NCI-H526 (cell line): ENCODE results near the gene WDFY4.
"Not testable (repeated sequence)": the region's sequence is repeated elsewhere in the genome, so short reads cannot be mapped to it uniquely, and the experiment has no call there.

Experiments used
- DNase-seq, 2 experiments: peaks; one replicate each; lab custom pipeline; 2025; lab: John Stamatoyannopoulos, UW

Gene WDFY4, protein sequence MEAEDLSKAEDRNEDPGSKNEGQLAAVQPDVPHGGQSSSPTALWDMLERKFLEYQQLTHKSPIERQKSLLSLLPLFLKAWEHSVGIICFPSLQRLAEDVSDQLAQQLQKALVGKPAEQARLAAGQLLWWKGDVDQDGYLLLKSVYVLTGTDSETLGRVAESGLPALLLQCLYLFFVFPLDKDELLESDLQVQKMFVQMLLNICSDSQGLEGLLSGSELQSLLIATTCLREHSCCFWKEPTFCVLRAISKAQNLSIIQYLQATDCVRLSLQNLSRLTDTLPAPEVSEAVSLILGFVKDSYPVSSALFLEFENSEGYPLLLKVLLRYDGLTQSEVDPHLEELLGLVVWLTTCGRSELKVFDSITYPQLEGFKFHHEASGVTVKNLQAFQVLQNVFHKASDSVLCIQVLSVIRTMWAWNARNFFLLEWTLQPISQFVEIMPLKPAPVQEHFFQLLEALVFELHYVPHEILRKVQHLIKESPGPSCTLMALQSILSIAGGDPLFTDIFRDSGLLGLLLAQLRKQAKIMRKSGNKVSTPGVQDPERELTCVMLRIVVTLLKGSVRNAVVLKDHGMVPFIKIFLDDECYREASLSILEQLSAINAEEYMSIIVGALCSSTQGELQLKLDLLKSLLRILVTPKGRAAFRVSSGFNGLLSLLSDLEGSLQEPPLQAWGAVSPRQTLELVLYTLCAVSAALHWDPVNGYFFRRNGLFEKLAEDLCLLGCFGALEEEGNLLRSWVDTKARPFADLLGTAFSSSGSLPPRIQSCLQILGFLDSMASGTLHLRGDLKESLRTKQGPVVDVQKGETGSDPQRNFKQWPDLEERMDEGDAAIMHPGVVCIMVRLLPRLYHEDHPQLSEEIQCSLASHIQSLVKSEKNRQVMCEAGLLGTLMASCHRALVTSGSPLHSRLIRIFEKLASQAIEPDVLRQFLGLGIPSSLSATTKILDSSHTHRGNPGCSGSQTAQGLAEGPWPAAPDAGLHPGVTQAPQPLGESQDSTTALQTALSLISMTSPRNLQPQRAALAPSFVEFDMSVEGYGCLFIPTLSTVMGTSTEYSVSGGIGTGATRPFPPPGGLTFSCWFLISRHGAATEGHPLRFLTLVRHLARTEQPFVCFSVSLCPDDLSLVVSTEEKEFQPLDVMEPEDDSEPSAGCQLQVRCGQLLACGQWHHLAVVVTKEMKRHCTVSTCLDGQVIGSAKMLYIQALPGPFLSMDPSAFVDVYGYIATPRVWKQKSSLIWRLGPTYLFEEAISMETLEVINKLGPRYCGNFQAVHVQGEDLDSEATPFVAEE (N-terminal part only)

DNA sequence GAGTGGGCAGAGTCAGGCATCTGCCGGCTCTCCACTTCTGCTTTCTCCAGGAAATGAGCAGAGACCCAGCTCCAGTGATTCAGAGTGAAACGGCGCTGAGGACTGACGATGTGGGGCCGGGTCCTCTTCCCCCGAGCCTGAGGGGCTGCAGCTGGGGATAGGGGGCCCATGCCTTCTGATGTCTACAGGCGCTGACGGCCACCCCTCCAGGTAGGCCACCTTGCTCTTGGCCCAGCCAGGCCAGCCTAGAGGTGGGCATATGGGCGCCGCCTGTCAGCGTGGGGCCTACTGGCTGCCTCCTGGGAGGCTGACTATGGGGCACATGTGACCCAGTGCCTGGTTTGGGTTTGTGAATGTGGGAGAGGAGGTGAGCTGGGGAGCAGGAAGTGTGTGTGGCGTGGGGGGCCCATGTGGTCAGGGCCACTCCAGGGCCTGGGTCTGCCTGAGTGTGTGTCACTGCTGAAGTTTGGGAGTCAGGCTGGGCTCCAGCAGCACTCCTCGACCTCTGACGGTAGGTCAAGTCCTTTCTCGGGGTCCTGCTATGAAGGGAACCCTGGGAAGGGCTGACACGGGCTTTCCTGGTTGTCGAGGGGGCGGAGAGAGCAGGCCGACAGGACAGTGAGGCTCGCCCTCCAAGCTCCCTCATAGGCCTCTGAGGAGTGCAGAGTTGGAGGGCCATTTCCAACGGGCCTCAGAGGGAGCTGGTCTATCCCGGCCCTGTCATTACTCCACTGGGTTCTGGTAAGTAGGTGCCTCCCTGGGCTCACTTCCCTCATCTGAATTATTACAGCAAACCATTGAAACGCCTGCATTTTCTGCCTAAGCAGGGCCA lies at the start of gene WDFY4:
Gene WDFY4 (plus strand): TSS at position 82 of the 832 bp plus-strand sequence. CDS start 24,860 bp downstream, outside the sequence.
- no peak for DNase-seq

DNA sequence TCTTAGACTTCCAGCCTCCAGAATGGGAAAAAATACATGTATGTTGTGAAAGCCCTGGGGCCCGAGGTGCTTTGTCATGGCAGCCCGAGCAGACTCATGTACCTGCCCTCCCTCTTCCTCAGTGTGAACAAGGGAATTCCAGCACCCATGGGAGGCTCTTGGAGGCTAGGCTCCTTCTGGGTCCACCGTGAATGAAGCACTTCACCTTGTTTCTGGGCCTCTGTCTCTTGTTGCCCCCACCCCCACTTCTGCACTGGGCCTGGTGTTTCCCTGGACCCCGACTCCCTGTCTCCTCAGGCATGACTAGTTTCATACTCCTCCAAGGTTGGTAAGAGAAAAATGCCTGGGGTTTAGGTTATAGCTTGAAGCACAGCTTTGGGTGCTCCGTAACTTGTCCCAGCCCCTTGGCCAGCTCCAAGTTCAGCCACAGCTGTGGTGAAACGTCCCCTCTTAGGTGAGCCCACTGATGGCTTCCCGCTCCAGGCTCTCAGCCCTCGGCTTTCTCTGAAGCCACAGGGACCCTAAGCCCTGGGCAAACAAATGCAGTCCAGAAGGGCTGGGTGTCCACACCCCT lies 49.6 kb upstream of the WDFY4 start:
- no peak for DNase-seq

DNA sequence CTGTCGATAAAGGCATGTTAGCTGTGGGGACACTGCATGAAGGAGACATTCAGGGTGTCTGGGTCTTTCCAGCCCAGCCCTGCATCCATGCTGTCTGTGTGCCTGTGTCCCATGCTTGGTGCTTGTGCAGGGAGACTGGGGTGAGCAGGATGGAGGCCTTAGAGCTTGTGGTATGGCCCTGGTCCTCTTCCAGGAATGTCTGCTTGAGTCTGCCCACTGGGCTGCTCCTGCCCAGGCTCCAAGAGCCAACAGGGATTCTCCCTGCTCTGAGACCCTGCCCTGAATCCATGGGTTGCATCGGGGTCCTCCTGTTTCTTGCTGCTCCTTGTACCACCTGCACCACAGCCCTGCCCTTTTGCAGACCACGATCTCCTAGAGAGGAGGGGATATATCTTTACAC lies 48.4 kb upstream of the WDFY4 start:
- no peak for DNase-seq

DNA sequence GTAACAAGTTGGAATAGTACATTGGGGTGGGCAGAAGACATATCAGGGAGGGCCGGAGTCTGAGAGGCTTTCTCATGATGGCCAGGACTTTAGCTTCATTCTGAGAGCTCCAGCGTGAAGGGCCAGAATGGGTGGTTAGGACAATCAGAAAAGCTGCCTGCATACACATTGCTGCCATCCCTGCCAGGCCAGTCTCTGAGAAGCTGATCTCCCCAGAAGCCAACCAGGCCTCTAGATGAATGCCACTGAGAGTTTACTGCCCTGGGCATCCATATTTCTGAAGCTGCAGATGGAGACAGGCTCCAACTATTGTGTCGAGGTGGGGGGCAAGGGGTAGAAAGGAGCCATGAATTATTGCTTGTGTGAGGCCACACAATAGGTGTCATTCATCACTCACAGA lies 47.8 kb upstream of the WDFY4 start:
- DNase-seq = no peak

DNA sequence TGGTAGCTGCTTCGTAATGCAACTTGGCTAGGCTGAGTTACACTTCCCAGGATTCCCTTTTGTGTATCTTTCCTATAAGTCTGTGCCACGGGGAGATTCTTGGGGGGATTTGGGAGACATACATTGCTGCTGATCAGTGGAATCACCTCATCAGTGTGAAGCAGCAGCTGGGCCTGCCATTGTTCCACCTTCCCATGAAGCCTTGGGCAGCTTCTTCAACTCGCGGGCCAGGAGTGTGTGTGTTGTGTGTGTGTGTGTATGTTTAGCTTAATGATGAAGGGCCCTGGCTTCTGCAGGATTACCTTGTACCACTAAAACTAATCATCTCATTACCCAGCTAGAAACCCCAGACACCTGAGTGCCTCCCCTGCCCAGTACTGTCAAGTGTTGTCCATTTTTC lies 46.5 kb upstream of the WDFY4 start:
- no peak for DNase-seq

DNA sequence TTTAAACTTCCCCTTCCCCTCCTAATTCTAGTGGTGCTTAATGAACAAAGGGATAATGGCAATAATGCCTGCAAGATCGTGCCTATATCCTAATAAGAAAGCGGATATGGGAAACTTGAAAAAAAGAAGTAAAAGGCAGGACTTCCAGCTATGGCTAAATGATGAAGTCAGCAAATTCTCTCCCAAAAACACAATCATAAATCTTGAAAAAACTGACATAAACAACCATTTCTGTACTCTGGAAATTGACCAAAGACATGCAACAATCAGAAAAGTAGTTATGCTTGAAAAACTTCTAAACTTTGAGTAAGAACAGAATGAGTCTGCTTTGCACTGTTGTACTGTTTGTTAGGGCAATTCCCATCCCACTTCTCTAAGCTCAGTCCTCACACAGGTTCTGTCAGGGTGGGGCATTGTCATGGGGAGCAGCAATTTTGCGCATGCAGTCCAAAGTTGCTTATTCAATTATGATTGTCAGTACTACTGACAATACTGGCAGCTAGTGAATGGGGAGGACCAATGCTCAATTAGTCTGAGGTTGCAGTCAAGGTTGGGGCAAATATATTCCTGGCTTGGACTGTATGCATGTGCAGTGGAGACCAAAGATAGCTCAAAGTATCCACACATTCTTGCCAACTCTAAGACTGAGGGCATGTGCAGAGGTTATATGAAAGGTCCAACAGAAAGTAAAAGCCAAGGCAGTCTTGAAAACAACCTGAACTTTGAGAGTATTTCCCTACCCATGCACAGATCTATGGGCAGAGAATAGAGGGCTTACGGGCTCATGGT lies 45.7 kb upstream of the WDFY4 start:
- DNase-seq = no peak

DNA sequence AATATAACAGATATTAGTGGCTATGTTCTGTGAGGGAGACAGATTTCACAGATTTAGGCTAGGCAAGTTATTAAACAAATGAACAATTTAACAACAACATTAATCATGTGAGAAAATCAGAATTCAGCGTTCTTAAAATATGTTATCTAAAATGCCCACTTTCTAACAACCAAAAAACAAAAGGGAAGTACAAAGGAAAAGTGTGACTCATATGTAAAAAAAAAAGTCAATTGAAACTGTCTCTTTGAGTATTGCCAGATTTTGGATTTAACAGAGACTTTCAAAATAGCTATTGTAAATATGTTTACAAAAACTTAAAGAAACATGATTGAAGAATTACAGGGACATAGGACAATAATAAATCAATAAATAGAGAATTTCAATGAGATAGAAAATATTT lies 45.0 kb upstream of the WDFY4 start:
- no peak for DNase-seq

DNA sequence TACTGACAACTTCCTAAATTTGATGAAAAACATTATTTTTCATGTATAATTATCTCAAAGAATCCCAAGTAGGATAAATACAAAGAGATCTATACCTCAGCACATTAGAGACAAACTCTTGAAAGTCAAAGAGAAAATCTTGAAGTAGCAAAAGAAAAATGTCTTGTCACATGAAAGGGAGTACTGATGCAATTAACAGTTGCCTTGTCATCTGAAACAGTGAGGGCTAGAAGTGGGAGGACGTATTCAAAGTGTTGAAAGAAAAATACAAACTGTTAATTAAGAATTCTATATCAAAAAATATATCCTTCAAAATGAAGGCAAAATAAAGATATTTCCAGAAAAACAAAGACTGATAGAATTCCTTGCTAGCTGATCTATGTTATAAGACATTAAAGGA lies 44.3 kb upstream of the WDFY4 start:
- DNase-seq = no peak

DNA sequence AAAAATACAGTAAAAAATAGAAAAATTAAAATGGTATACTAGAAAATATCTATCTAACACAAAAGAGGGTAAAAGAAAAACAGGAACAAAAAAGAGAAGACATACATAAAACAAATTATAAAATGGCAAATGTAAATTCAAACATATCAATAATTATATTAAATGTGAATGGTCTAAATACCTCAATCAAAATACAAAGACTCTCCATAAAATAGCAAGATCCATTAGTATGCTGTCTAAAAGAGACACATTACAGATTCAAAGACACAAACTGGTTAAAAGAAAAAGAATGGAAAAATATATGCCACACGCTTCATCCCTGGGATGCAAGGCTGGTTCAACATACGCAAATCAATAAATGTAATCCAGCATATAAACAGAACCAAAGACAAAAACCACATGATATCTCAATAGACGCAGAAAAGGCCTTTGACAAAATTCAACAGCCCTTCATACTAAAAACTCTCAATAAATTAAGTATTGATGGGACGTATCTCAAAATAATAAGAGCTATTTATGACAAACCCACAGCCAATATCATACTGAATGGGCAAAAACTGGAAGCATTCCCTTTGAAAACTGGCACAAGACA lies 43.5 kb upstream of the WDFY4 start:
- not testable (repeated sequence) for DNase-seq

DNA sequence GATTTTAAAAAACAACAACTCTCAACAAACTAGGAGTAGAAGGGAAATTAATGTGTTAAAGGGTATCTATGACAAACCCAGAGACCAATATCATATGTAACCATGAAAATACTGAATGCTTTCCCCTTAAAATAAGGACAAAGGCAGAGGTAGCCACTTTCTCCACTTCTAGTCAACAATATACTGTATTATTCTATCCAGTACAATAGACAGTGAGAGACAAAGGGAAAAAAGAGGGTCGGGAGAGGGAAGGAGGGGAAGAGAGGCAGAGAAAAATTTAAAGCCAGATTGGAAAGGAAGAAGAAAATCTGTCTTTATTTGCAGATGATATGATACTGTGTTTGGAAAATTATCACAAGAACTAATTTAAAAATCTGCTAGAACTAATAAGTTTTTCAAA lies 39.1 kb upstream of the WDFY4 start:
- no peak for DNase-seq

DNA sequence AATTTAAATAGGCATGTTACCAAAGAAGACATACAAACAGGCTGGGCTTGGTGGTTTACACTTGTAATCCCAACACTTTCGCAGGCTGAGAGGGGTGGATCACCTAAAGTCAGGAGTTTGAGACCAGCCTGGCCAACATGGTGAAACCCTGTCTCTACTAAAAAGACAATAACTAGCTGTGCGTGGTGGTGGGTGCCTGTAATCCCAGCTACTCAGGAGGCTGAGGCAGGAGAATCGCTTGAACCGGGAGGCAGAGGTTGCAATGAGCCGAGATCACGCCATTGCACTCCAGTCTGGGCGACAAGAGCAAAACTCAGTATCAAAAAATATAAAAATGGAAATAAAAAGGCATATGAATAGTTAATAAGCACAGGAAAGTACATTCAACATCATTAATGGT lies 37.6 kb upstream of the WDFY4 start:
- DNase-seq = not testable (repeated sequence)

DNA sequence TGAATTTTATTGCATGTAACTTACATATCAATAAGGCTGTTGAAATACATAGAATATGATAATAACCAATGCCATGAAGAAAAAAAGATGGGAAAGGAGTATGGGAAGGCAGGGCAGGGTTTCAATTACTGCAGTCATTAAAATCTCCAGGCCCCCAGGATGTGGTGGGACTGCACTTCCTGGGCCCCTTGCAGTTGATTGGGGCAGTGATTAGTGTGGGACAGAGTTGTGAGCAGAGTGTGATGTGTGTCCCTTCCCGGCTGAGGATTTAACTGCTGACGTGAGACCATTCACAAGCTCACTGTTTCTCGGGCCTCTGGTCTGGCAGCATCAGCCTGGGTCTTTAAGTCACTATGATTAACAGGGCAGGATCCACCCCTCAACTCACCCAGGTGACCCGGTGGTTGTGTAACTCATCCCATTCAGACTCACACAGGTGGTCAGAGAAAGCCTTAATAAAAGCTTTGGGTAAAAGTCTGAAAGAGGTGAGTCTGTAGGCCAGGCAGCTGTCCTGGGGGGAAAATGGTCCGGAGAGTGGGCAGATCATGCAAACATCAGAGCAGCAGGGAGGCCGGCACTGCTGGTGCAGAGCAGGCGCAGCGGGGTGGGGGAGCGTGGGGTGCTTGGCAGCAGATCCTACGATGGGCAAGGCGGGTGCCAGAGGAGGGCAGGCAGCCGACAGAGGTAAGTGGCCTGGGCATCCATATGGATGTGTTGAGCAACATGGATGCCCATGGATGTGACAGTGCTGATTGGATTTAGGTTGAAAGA lies 36.3 kb upstream of the WDFY4 start:
- DNase-seq = no peak

DNA sequence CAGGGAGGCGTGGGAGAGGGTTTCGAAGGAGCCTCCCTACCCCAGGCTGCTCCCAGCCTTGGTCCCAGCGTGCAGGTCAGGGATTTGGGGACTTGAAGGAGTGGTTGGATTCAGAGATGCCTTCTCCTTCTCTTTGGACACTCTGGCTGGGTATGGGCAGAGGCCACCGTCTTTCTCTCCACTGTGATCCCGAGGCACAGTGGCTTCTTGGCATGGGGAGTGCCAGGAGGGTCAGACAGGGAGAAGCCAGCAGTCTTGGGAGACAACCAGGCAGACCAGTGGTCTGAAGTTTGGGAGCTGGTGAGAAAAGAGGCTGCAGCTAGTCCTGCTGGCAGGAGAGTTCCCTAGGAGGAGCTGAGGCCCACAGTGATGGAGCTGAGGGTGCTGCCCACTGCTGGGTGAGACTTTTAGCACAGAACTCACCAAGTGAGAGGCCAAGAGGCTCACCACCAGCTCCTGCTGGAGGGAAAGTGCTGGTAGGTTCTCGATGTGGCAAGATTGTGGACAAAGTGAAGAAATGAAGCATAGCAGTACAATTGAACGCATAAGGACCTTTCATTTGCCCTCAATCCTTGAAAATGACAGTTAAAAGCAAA lies 35.2 kb upstream of the WDFY4 start:
- no peak for DNase-seq

DNA sequence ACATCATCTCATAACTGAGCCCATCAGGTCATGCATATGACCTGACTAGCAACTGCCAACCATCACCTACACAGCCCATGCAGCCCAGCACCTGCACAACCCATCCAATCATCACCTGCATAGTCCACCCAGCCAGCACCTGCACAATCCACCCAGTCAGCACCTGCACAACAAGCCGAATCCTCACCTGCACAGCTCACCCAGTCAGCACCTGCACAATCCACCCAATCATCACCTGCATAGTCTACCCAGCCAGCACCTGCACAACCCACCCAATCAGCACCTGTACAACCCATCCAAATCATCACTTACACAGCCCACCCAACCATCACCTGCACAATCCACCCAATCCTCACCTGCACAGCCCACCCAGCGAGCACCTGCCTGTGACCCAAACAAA lies 33.4 kb upstream of the WDFY4 start:
- no peak for DNase-seq

DNA sequence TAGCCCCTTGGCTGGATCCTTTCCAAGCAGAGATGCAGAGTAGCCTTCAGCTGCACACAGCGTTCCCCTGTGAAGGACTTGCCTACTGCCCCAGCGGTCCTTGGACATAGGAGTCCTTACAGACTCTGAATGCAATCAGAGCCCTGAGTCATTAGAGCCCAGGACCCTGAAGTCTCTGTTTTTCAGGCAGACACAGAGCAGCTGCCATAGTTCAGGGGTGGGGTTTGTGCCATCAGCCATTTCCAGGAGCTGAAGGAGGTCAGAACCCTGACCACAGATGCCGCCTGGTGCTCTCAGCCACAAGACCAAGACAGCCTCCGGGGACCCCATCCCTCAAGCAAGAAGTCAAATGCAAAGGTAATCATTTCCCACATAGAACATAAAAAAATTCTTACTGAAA lies 32.8 kb upstream of the WDFY4 start:
- no peak for DNase-seq

DNA sequence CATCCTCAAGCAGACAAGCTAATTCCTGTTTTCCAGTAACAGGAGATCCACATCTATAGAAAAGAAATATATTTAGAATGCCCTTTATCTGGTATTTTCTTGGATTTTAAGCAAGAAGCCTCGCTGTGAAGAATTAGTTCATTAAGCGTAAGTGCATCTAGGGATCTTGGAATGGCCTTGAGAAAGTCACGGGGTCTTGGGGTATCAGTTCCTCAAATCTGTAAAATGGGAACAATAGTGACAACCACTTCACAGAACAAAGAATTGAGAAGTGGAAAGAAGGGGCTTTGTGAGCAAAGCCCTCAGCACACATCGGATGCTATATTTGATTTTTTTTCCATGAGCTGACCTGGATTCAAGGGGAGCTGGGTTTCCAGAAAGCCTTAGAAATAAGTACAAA lies 32.3 kb upstream of the WDFY4 start:
- no peak for DNase-seq

DNA sequence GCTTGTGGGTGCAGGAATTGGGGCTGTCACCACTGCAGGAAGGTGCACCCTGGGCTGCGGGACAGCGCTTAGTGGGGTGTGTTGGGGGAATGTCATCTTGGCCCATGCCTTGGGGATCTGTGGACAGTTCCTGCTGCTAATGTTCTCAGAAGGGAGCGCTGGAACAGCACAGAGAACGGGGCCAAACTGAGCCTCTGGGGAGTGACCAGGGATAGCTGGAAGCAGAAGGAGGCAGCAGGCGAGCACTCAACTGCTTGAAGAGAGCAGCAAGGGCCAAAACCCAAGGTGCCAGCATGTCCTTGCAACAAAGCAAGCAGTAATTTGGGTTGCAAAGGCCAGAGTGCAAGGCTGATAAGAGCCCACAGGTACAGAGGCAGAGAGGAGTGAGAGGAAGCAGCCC lies 31.3 kb upstream of the WDFY4 start:
- no peak for DNase-seq

DNA sequence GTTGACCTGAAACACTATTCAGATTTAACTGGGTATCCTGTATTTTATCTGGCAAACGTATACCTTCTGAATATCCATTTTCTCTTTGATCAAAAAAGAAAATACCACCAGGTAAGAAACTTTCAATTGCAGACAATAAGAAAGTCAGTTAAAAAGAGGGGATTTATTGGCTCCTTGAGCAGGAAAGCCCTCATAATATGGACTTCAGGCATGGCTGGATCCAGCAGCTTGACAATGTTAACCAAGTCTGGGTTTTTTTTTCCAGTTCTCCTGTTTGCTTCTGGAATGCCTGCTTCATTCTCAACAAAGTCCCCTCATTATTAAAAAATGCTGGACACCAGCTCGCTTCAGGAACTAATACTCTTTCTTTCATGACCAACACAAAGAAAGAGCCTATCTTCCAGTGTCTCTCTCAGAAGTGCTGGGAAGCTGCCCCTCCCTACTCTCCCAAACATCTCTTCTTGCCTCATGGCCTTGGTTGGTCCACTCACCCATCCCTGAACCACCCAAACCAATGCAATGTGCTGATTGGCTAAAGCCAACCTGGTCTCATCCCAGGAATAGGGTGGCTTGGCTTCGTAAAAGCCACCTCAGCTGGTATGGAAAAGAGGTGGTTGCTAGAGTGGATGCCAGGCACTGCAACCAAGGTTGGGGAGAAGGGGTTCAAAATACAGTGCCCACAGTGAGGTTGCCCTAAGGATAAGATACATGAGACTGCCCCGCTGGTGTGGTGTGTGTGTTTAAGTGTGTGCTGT lies 30.6 kb upstream of the WDFY4 start:
- DNase-seq = no peak
